Measurements from ENCODE around the gene HLA-B.
"Not testable (repeated sequence)": the region's sequence is repeated elsewhere in the genome, so short reads cannot be mapped to it uniquely, and the experiment has no call there.

The HLA-B gene

GRCh38 chr6:31386977-31387376 lies 30.0 kb upstream of the HLA-B start:
- no peak overlapping the region for H3K4me3 ChIP-seq
- no peak overlapping the region for H3K27ac ChIP-seq

DNA sequence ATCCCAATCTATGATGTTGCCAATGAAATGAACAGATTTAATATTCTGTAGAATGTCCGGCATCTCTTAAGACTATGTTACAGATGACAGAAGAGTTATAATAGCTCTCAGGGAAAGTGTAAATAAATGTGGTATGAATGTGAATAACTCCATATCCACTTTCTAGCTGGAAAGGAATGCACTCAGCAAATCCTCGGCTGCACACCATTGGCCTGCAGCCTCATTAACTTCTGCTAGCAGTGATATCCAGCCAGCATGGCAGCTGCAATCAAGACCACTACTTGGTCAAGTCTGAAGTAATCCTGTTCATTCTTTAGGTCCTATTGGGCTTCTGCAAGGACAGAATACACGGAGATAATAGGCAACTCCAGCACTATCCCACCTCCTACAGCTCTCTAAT lies 29.1 kb upstream of the HLA-B start:
- Histone ChIP-seq H3K4me3 (no peak overlapping the region), H3K27ac (no peak overlapping the region)

- no peak overlapping the region for H3K4me3 ChIP-seq
- H3K27ac ChIP-seq, result no peak overlapping the region
Measured at GRCh38 chr6:31385041-31385440, 28.1 kb upstream of the HLA-B start.

- no peak overlapping the region for H3K4me3 ChIP-seq
- no peak overlapping the region for H3K27ac ChIP-seq
Measured at GRCh38 chr6:31383149-31383548, 26.2 kb upstream of the HLA-B start.

DNA sequence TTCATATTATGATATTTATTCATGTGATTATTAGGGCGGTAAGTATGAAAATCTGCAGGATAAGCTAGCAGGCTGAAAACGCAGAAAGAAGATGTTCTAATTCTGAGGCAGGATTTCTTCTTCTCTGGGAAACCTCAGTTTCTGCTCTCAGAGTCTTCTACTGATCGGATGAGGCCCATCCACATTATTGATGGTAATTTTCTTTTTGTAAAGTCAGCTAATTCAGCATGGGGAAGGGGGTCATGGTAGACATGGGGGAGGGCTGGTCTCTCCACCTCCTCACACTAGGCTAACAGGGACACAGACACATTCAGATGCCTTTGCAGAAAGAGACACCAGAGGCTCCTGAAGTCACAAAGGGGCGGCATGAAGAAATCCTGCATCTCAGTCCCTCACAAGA lies 24.7 kb upstream of the HLA-B start:
- H3K27ac ChIP-seq, result no peak overlapping the region
- no peak overlapping the region for H3K4me3 ChIP-seq

DNA sequence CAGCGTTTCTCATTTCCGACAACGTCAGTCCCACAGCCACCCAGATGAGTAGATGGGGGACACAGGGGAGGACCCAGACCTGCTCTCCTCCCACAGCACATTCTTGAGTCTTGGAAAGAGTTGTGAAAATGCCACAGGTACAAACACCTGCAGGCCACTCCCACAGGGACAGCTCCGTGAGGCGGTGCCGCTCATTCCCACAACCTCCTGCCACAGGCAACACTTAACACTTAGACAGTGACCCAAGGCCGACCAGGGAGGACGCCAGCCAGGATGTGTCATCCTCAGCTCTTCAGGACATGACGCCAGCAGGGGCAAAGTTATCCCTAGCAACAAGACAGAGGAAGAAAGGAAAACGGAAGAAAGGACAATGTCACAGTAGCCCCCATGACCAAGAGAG lies 22.9 kb upstream of the HLA-B start:
- no peak overlapping the region for H3K27ac ChIP-seq
- H3K4me3 ChIP-seq, result no peak overlapping the region

DNA sequence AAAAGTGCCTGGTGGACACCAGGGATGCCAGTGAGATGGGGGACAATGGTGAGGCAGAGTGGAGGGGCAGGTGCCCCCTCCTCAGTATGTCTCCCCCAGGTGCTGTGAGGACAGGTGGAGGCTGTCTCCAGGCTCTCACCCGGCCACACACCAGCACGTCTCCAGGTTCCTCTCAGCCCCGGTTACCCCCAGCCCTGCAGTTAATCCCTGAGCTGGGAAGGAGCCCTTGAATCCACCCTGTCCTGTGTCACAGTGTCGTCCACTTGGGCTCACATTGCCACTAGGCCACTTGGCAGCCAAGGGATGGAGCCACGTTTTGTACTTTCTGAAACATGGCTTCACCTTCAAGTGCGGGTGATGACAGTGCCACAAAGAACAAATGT lies 21.7 kb upstream of the HLA-B start:
- Histone ChIP-seq H3K27ac (no peak overlapping the region), H3K4me3 (no peak overlapping the region)

DNA sequence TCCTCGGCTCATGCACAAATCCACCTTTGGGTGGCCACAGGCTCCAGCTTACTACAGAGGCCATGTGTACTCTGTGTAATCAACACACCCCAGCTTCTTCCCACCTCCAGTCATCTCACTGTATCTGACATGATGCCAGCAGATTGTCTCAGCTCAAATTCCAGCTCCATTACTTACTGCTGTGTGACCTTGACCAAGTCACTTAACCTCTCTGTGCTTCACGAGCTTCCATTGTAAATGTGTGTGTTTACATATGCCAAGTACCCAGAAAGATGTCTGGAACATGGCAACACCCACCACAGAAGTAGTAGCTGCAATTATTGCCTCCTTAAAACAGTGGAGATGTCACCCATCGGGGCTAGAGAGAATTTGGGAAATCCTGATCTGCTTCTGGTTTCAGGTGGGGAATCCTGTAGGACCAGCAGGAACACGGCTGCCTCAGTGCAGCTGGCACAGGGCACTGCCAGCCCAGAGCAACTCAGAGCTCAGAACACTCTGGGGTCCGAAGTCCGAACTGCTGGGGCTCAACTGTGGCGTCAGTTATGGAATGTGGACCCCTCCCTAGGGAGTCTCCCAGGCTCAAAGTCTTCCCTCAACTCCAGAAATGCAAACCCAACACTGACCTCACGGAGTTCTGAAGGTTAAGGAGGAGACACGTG lies 21.2 kb upstream of the HLA-B start:
- H3K4me3 ChIP-seq, result no peak overlapping the region
- no peak overlapping the region for H3K27ac ChIP-seq

GRCh38 chr6:31377029-31377428 lies 20.1 kb upstream of the HLA-B start:
- Histone ChIP-seq H3K27ac (no peak overlapping the region), H3K4me3 (no peak overlapping the region)

GRCh38 chr6:31375699-31376098 lies 18.7 kb upstream of the HLA-B start:
- H3K4me3 ChIP-seq, result no peak overlapping the region

GRCh38 chr6:31374118-31374517 lies 17.1 kb upstream of the HLA-B start:
- not testable (repeated sequence) for H3K4me3 ChIP-seq, H3K27ac ChIP-seq

More at GRCh38 chr6:31375699-31376098, 18.7 kb upstream of the HLA-B start:
- no peak overlapping the region for H3K27ac ChIP-seq

DNA sequence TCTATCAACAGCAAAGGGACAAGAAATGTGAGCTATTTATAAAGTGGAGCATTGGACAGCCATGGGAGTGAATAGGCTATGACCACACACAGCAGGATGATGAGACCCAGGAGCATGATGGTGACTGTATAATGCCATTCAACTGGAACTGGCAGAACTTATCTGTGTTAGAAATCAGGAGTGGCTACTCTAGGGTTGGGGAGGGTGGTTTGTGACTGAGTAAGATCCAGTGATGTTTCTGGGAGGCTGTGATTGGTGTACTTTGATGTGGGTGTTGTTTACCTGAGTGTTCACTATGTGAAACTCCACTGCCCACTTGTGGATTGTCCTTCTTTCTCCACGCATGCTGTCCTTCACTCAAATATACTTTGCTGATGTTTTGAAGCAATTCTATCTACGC lies 11.5 kb upstream of the HLA-B start:
- Histone ChIP-seq H3K27ac (no peak overlapping the region), H3K4me3 (no peak overlapping the region)

- Histone ChIP-seq H3K27ac (no peak overlapping the region), H3K4me3 (peak overlapping the region in 4 of 7 experiments; percentile 11 to 33 (median 20))
Measured at GRCh38 chr6:31366693-31367470, 9.9 kb upstream of the HLA-B start.

- Histone ChIP-seq H3K4me3 (no peak overlapping the region), H3K27ac (no peak overlapping the region)
Measured at GRCh38 chr6:31365864-31366263, 8.9 kb upstream of the HLA-B start.

DNA sequence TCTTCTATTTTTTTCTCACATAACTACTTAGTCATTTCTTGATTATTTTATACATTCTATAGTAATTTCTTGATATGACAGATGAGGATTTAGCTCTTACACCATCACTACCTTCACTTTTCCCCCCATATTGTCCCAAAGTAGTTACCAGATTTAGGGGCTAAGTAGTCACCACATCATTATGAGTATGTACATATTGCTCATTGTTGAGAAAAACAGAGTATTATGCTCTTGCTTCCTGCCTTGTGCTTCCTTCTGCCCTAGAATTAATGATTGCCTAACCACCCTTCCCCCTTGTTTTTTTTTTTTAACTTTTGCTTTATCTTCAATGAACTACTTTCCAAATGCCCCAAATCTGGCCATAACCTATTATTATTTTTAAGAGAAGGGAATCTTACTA lies 6.8 kb upstream of the HLA-B start:
- Histone ChIP-seq H3K4me3 (no peak overlapping the region), H3K27ac (no peak overlapping the region)

GRCh38 chr6:31362751-31363150 lies 5.8 kb upstream of the HLA-B start:
- Histone ChIP-seq H3K4me3 (no peak overlapping the region), H3K27ac (no peak overlapping the region)

GRCh38 chr6:31359581-31359980 lies 2.6 kb upstream of the HLA-B start:
- no peak overlapping the region for H3K4me3 ChIP-seq
- no peak overlapping the region for H3K27ac ChIP-seq

DNA sequence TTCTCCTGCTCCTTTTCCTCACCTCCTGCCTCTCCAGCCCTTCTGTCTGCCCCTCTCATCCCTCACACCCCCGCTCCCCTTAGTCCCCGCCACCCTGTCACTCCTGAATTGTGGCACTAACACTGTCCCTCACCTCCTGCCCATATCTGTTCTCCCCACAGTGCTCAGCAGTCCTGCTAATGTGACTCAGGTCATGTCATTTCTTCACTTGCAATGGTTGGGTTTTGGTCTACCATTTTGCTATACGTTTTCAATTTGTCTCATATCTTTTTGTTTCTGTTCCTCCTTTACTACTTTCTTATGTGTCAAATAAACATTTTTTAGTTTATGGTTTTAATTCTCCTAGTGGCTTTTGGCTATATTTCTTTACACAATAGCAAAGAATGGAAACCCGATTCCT lies 1.3 kb upstream of the HLA-B start:
- peak overlapping the region in 1 of 7 experiments; percentile 82 for H3K4me3 ChIP-seq
- H3K27ac ChIP-seq, result peak overlapping the region in 8 of 21 experiments; percentile 24 to 100 (median 93)

DNA sequence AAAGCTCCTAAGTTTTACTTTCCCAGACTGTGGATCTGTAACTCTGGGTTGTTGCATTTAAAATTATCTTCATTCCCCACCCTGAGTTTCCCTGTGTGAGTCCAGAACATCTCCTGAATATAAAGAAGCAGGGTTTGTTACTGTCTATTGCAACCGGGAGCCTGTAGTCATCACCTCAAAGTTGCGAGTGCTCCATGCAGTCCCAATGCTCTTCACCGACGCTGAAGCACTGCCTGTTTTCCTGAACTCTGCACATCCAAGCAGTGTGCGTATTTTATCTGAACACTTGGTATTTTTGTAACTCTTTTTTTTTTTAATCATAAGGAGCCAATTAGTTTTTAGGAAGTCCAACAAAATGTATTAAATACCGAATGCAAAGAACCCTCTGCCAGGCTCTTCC lies 907 bp upstream of the HLA-B start:
- H3K4me3 ChIP-seq, result peak overlapping the region in 4 of 7 experiments; percentile 10 to 82 (median 62)
- H3K27ac ChIP-seq, result peak overlapping the region in 13 of 21 experiments; percentile 84 to 100 (median 92)

DNA sequence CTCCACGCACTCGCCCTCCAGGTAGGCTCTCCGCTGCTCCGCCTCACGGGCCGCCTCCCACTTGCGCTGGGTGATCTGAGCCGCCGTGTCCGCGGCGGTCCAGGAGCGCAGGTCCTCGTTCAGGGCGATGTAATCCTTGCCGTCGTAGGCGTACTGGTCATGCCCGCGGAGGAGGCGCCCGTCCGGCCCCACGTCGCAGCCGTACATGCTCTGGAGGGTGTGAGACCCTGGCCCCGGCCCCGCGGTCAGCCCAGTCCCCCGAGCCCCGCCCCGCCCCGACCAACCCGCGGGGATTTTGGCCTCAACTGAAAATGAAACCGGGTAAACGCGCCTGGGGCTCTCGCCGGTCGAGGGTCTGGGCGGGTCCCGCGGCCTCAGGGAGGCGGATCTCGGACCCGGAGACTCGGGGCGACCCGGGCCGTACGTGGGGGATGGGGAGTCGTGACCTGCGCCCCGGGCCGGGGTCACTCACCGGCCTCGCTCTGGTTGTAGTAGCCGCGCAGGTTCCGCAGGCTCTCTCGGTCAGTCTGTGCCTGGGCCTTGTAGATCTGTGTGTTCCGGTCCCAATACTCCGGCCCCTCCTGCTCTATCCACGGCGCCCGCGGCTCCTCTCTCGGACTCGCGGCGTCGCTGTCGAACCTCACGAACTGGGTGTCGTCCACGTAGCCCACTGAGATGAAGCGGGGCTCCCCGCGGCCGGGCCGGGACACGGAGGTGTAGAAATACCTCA lies 598 bp downstream of the HLA-B start:
- Histone ChIP-seq H3K4me3 (peak overlapping the region; percentile 43 to 82 (median 67)), H3K27ac (peak overlapping the region in 19 of 21 experiments; percentile 63 to 100 (median 87))

GRCh38 chr6:31355583-31355948 lies 1.4 kb downstream of the HLA-B start:
- H3K4me3 ChIP-seq, result peak overlapping the region; percentile 43 to 82 (median 67)
- H3K27ac ChIP-seq, result peak overlapping the region in 8 of 21 experiments; percentile 17 to 99 (median 60)
